ENCODE data around the gene NTRK2.
A peak's percentile ranks its signal among the peaks of the same experiment; 100 is the strongest.

Gene NTRK2

DNA sequence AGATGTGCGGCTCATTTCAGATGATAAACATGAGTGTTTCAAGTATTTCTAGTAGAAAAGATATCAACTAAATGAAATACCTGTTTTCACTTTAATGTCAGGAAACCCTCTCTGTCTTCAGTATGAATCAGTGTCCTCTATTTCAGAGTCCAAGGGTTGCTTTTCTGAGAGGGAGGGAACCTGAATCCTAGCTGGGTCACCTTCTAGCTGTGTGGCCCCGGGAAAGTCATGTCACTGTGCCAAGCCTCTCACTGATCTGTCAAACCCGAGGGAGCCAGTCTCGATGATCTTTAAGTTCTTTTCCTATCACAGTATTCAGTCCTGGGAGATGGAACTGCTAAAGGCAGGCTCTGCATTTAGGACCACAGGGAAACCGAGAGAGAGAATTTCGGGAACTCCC lies 258.9 kb downstream of the NTRK2 start:
- TF ChIP-seq, protein P1, sequence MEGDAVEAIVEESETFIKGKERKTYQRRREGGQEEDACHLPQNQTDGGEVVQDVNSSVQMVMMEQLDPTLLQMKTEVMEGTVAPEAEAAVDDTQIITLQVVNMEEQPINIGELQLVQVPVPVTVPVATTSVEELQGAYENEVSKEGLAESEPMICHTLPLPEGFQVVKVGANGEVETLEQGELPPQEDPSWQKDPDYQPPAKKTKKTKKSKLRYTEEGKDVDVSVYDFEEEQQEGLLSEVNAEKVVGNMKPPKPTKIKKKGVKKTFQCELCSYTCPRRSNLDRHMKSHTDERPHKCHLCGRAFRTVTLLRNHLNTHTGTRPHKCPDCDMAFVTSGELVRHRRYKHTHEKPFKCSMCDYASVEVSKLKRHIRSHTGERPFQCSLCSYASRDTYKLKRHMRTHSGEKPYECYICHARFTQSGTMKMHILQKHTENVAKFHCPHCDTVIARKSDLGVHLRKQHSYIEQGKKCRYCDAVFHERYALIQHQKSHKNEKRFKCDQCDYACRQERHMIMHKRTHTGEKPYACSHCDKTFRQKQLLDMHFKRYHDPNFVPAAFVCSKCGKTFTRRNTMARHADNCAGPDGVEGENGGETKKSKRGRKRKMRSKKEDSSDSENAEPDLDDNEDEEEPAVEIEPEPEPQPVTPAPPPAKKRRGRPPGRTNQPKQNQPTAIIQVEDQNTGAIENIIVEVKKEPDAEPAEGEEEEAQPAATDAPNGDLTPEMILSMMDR (IDR thresholded peaks at IDR 0.05; ENCODE audit: low read depth, low read length, missing control alignments), result no peak
- no peak overlapping the region for H3K4me3 ChIP-seq (ENCODE audit: low read depth, low read length)
- DNase-seq (ENCODE audit: low read depth), result no peak

DNA sequence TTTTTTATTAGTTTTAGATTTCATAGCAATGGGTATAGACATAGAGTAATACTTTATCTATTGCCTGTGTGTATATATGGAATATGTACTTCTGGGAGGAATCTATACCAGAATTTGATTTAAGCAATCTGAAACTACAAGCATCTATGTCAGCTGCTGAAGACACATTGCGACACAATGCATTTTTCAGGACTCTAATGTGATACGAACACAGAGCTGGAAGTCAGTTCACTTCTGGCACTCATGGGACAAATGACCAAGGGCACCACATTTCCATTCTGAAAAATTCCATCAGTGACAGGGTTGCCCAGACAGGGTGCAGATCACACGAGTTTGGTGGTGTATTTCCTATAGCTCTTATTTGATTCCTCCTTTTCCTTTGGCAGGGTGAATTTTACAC lies 259.5 kb downstream of the NTRK2 start:
- no peak for DNase-seq (ENCODE audit: low read depth)
- TF ChIP-seq, protein P1 (IDR thresholded peaks at IDR 0.05; ENCODE audit: low read depth, low read length, missing control alignments), result no peak
- H3K4me3 ChIP-seq (ENCODE audit: low read depth, low read length), result no peak overlapping the region

DNA sequence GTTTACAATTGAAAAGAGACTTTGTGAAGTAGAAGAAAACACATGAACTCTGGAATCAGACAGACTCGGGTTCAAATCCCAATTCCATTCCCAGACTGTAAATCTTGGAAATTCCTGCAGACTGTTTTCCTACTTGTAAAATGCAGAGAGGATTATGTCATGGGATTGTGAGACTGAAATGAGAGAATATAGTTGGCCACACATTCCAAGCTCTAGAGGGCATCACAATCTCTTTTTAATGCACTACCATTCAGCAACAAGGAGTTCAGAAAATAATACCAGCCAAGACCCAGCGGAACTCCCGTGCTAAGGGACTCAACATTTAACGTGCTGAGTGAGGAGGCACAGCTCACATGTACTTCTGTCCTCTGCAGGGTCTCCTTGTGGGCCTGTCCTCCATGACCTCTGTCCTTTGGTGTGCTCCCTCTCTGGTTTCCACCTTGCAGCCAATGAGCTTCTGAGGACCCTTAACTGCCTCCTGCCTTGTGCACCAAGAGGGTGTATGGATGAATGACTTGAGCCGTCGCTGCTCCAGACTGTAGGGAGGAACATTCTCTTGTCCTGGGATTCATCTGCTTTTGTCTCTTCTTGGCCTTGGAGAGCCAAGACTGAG lies 263.5 kb downstream of the NTRK2 start:
- no peak overlapping the region for H3K4me3 ChIP-seq (ENCODE audit: low read depth, low read length)
- TF ChIP-seq, protein P1 (IDR thresholded peaks at IDR 0.05; ENCODE audit: low read depth, low read length, missing control alignments), result peak; percentile 11
- no peak for DNase-seq (ENCODE audit: low read depth)

DNA sequence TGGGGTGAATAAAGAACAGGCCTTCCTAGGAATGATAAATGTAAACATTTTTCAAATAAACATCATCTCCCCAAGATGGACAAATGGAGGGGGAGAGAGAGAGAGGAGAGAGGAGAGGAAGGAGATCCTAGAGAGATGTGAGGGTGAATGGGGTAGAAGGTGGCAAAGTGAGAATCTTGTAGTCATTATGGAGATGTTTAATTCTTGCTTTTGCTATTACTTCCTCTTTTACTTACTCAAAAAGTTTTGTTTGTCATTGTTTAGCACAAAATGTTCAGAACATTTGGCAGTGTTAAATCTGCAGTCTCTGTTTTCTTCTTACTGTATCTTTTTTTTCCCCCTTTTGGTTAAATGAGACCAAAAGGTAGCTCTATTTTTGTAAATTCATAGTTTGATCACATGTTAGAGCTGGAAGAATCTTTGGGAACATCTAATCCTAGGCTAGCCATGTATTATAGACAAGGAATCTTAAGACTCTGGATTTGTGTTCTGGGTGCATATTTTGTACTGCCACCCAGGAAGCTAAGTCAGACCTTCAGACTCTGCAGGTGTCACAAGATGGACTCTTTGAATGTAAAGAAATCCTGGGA lies 266.1 kb downstream of the NTRK2 start:
- H3K4me3 ChIP-seq (ENCODE audit: low read depth, low read length), result no peak overlapping the region
- no peak for DNase-seq (ENCODE audit: low read depth)
- TF ChIP-seq, protein P1 (IDR thresholded peaks at IDR 0.05; ENCODE audit: low read depth, low read length, missing control alignments), result no peak

DNA sequence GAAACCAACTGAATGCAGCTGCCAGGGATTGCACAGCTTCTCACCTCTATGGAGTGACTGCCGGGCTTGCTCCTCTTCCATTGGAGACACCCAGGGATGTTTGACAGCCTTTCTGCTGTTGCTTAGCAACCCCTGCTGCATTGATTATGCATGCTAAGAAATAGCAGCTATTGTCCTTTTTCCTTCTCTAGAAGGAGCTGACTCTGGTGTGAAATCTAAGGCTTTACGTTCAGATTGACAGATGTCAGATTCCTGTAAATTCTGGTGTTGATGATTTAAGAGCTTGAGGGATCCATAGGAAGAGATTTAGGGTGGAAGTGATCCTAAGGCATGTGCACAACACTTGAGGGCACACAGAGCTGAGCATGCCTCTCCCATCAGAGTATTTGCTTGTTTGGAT lies 267.7 kb downstream of the NTRK2 start:
- TF ChIP-seq, protein P1 (IDR thresholded peaks at IDR 0.05; ENCODE audit: low read depth, low read length, missing control alignments), result no peak
- H3K4me3 ChIP-seq (ENCODE audit: low read depth, low read length), result no peak overlapping the region
- no peak for DNase-seq (ENCODE audit: low read depth)

DNA sequence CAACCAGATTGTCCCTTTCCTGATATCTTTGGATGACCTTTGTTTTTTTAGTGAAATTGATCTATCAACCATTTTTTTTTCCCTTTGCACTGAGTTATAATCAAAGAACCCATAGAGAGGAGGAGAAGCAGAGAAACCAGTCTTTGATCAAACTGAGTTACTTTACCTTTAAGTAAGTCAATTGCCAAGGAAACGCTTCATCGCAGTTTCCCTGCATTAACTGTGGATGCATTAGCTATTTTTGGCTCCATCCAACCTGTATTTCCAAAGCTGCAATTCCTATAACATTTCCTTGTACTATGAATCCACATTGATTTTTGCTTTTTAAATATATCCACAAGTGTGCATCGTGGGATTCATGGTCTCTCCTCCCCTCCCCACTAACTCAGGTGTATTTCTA lies 268.1 kb downstream of the NTRK2 start:
- DNase-seq (ENCODE audit: low read depth), result no peak
- TF ChIP-seq, protein P1 (IDR thresholded peaks at IDR 0.05; ENCODE audit: low read depth, low read length, missing control alignments), result no peak
- no peak overlapping the region for H3K4me3 ChIP-seq (ENCODE audit: low read depth, low read length)

DNA sequence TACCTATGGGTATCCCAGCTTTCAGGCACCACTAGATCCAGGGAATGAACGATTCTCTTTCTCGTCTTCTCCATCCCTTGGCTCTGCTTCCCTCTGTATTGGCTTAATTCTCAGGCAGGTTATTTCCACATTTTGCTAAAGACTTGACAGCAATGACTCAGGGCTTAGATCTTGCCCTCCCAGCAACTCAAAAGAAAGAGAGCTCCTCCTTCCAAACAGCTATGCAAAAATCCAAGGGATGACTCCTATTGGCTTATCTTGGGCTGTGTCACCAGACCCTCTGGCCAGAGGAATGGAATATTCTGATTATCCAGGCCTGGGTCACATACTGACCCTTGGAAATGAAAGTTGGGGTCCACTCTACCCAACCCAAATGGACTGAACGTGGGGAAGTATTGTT lies 270.2 kb downstream of the NTRK2 start:
- no peak overlapping the region for H3K4me3 ChIP-seq (ENCODE audit: low read depth, low read length)
- TF ChIP-seq, protein P1 (IDR thresholded peaks at IDR 0.05; ENCODE audit: low read depth, low read length, missing control alignments), result no peak
- DNase-seq (ENCODE audit: low read depth), result no peak

Data from GM12864 (cell line).